HG02973 (cell line): ENCODE measurements around the gene CDH13.

Source experiments
- ATAC-seq: cut with Tn5 transposase; IDR thresholded peaks from one replicate; pipeline ENCODE4 v1.9.1; 2021; ENCODE audit warnings: moderate library complexity; ENCODE audit not compliant: unreplicated experiment

CDH13 gene

GRCh38 chr16:82990155-82990554 lies 363.4 kb downstream of the CDH13 start:
- no peak for ATAC-seq

- no peak for ATAC-seq
Observed at GRCh38 chr16:82991410-82991809, 364.6 kb downstream of the CDH13 start.

GRCh38 chr16:82991966-82992675 lies 365.4 kb downstream of the CDH13 start:
- no peak for ATAC-seq

GRCh38 chr16:82992786-82993185 lies 366.0 kb downstream of the CDH13 start:
- ATAC-seq: no peak

- no peak for ATAC-seq
Observed at GRCh38 chr16:82993415-82993814, 366.6 kb downstream of the CDH13 start.

- ATAC-seq: no peak
Observed at GRCh38 chr16:82993926-82994325, 367.2 kb downstream of the CDH13 start.

- no peak for ATAC-seq
Observed at GRCh38 chr16:82995286-82995923, 368.6 kb downstream of the CDH13 start.

- ATAC-seq: no peak
Observed at GRCh38 chr16:82995924-82996441, 369.2 kb downstream of the CDH13 start.

- no peak for ATAC-seq
Observed at GRCh38 chr16:82996814-82997213, 370.0 kb downstream of the CDH13 start.

GRCh38 chr16:82999711-83000110 lies 372.9 kb downstream of the CDH13 start:
- no peak for ATAC-seq

GRCh38 chr16:83002351-83003334 lies 375.9 kb downstream of the CDH13 start:
- ATAC-seq: no peak

GRCh38 chr16:83004868-83005652 lies 378.3 kb downstream of the CDH13 start:
- no peak for ATAC-seq

GRCh38 chr16:83005653-83006160 lies 378.9 kb downstream of the CDH13 start:
- ATAC-seq: no peak

GRCh38 chr16:83010776-83011720 lies 384.3 kb downstream of the CDH13 start:
- no peak for ATAC-seq

GRCh38 chr16:83011939-83012338 lies 385.2 kb downstream of the CDH13 start:
- no peak for ATAC-seq

- ATAC-seq: no peak
Observed at GRCh38 chr16:83013071-83013470, 386.3 kb downstream of the CDH13 start.

GRCh38 chr16:83019963-83020362 lies 393.2 kb downstream of the CDH13 start:
- no peak for ATAC-seq

GRCh38 chr16:83021045-83021444 lies 394.3 kb downstream of the CDH13 start:
- no peak for ATAC-seq

GRCh38 chr16:83021746-83022145 lies 395.0 kb downstream of the CDH13 start:
- no peak for ATAC-seq
